Activated T-cell treated with anti-CD3 and anti-CD28 coated beads, Interleukin-2, amount 50 U/mL, for 24 hours (primary cell): ENCODE results near the gene MDK.
A peak's percentile ranks its signal among the peaks of the same experiment; 100 is the strongest.

Experiments used
- DNase-seq: peaks from one replicate; pipeline ENCODE4 v3.0.0-alpha.2; 2020
- H3K27ac Mint-ChIP-seq: 2 replicates; pipeline ENCODE4 v1.8.0; 2020; ENCODE audit warnings: mild to moderate bottlenecking, mixed read lengths
- H3K27me3 Mint-ChIP-seq: 2 replicates; pipeline ENCODE4 v1.8.0; 2020; ENCODE audit warnings: mixed read lengths
- H3K36me3 Mint-ChIP-seq: 2 replicates; pipeline ENCODE4 v1.8.0; 2020; ENCODE audit warnings: low read depth, mixed read lengths
- H3K4me1 Mint-ChIP-seq: 2 replicates; pipeline ENCODE4 v1.8.0; 2020; ENCODE audit warnings: low read depth, mixed read lengths
- H3K4me3 Mint-ChIP-seq: 2 replicates; pipeline ENCODE4 v1.8.0; 2020; ENCODE audit warnings: mild to moderate bottlenecking, moderate library complexity, mixed read lengths
- H3K9me3 Mint-ChIP-seq: 2 replicates; pipeline ENCODE4 v1.8.0; 2020; ENCODE audit warnings: mixed read lengths

MDK gene

GRCh38 chr11:46357483-46357936, 24.0 kb upstream of the MDK start:
- Mint-ChIP-seq H3K36me3 (peaks cover 46% of the 10 kb centered on the region), H3K9me3 (no peaks in the 10 kb centered on the region), H3K4me3 (no peak overlapping the region), H3K27me3 (no peaks in the 10 kb centered on the region), H3K27ac (peak overlapping the region; percentile 83), H3K4me1 (peaks cover 82% of the 10 kb centered on the region)
- no peak for DNase-seq

- DNase-seq = no peak
- H3K9me3 Mint-ChIP-seq = no peaks in the 10 kb centered on the region
- H3K36me3 Mint-ChIP-seq = peaks cover 45% of the 10 kb centered on the region
- peak overlapping the region; percentile 96 for H3K27ac Mint-ChIP-seq
- peaks cover 77% of the 10 kb centered on the region for H3K4me1 Mint-ChIP-seq
- H3K27me3 Mint-ChIP-seq = no peaks in the 10 kb centered on the region
- no peak overlapping the region for H3K4me3 Mint-ChIP-seq
These were observed 21.5 kb upstream of the MDK start for GRCh38 chr11:46359953-46360352.

- H3K4me1 Mint-ChIP-seq = peaks cover 82% of the 10 kb centered on the region
- H3K27ac Mint-ChIP-seq = peak overlapping the region; percentile 96
- DNase-seq = no peak
- H3K36me3 Mint-ChIP-seq = peaks cover 44% of the 10 kb centered on the region
- no peaks in the 10 kb centered on the region for H3K9me3 Mint-ChIP-seq
- H3K4me3 Mint-ChIP-seq = peak overlapping the region; percentile 77
- H3K27me3 Mint-ChIP-seq = no peaks in the 10 kb centered on the region
These were observed 20.6 kb upstream of the MDK start for GRCh38 chr11:46360878-46361277.

- no peaks in the 10 kb centered on the region for H3K9me3 Mint-ChIP-seq
- peak overlapping the region; percentile 96 for H3K27ac Mint-ChIP-seq
- peak; percentile 76 for DNase-seq
These were observed 19.9 kb upstream of the MDK start for GRCh38 chr11:46361283-46362155.

GRCh38 chr11:46362156-46363030, 19.1 kb upstream of the MDK start:
- peaks cover 36% of the 10 kb centered on the region for H3K36me3 Mint-ChIP-seq
- no peak for DNase-seq
- H3K4me3 Mint-ChIP-seq = peak overlapping the region; percentile 77
- peaks cover 77% of the 10 kb centered on the region for H3K4me1 Mint-ChIP-seq
- no peaks in the 10 kb centered on the region for H3K9me3 Mint-ChIP-seq
- no peaks in the 10 kb centered on the region for H3K27me3 Mint-ChIP-seq
- H3K27ac Mint-ChIP-seq = peak overlapping the region; percentile 96

More at GRCh38 chr11:46361283-46362155, 19.9 kb upstream of the MDK start:
- Mint-ChIP-seq H3K4me3 (peak overlapping the region; percentile 77), H3K27me3 (no peaks in the 10 kb centered on the region), H3K36me3 (peaks cover 41% of the 10 kb centered on the region), H3K4me1 (peaks cover 79% of the 10 kb centered on the region)

- Mint-ChIP-seq H3K9me3 (no peaks in the 10 kb centered on the region), H3K36me3 (peaks cover 36% of the 10 kb centered on the region), H3K4me3 (peak overlapping the region; percentile 38), H3K27ac (peak overlapping the region; percentile 96), H3K4me1 (peaks cover 76% of the 10 kb centered on the region), H3K27me3 (no peaks in the 10 kb centered on the region)
- DNase-seq = no peak
These were observed 18.4 kb upstream of the MDK start for GRCh38 chr11:46363031-46363407.

- no peaks in the 10 kb centered on the region for H3K27me3 Mint-ChIP-seq
- H3K9me3 Mint-ChIP-seq = no peaks in the 10 kb centered on the region
- DNase-seq = no peak
- peak overlapping the region; percentile 96 for H3K27ac Mint-ChIP-seq
- no peak overlapping the region for H3K4me3 Mint-ChIP-seq
- H3K4me1 Mint-ChIP-seq = peaks cover 75% of the 10 kb centered on the region
- H3K36me3 Mint-ChIP-seq = peaks cover 41% of the 10 kb centered on the region
These were observed 17.9 kb upstream of the MDK start for GRCh38 chr11:46363455-46364005.

- Mint-ChIP-seq H3K4me1 (peaks cover 72% of the 10 kb centered on the region), H3K36me3 (peaks cover 47% of the 10 kb centered on the region), H3K27ac (peak overlapping the region; percentile 96)
These were observed 17.4 kb upstream of the MDK start for GRCh38 chr11:46364056-46364455.

GRCh38 chr11:46364791-46365190, 16.7 kb upstream of the MDK start:
- no peak for DNase-seq
- peaks cover 54% of the 10 kb centered on the region for H3K36me3 Mint-ChIP-seq
- no peak overlapping the region for H3K4me3 Mint-ChIP-seq
- no peaks in the 10 kb centered on the region for H3K27me3 Mint-ChIP-seq
- peak overlapping the region; percentile 96 for H3K27ac Mint-ChIP-seq
- H3K9me3 Mint-ChIP-seq = no peaks in the 10 kb centered on the region
- peaks cover 77% of the 10 kb centered on the region for H3K4me1 Mint-ChIP-seq

More at GRCh38 chr11:46364056-46364455, 17.4 kb upstream of the MDK start:
- Mint-ChIP-seq H3K27me3 (no peaks in the 10 kb centered on the region), H3K9me3 (no peaks in the 10 kb centered on the region), H3K4me3 (no peak overlapping the region)
- no peak for DNase-seq

GRCh38 chr11:46366260-46366659, 15.2 kb upstream of the MDK start:
- H3K4me1 Mint-ChIP-seq = peaks cover 66% of the 10 kb centered on the region

GRCh38 chr11:46366661-46367161, 14.8 kb upstream of the MDK start:
- no peaks in the 10 kb centered on the region for H3K9me3 Mint-ChIP-seq
- H3K4me1 Mint-ChIP-seq = peaks cover 62% of the 10 kb centered on the region
- no peak overlapping the region for H3K4me3 Mint-ChIP-seq
- no peaks in the 10 kb centered on the region for H3K27me3 Mint-ChIP-seq
- peak overlapping the region; percentile 90 for H3K27ac Mint-ChIP-seq
- no peak for DNase-seq
- H3K36me3 Mint-ChIP-seq = peaks cover 68% of the 10 kb centered on the region

More at GRCh38 chr11:46366260-46366659, 15.2 kb upstream of the MDK start:
- H3K9me3 Mint-ChIP-seq = no peaks in the 10 kb centered on the region
- no peaks in the 10 kb centered on the region for H3K27me3 Mint-ChIP-seq
- H3K36me3 Mint-ChIP-seq = peaks cover 64% of the 10 kb centered on the region
- DNase-seq = no peak
- H3K27ac Mint-ChIP-seq = peak overlapping the region; percentile 96
- no peak overlapping the region for H3K4me3 Mint-ChIP-seq

GRCh38 chr11:46367244-46367915, 14.1 kb upstream of the MDK start:
- DNase-seq = peak; percentile 86
- Mint-ChIP-seq H3K4me1 (peaks cover 55% of the 10 kb centered on the region), H3K27me3 (no peaks in the 10 kb centered on the region), H3K27ac (peak overlapping the region; percentile 90), H3K36me3 (peaks cover 74% of the 10 kb centered on the region), H3K4me3 (peak overlapping the region; percentile 29), H3K9me3 (no peaks in the 10 kb centered on the region)

GRCh38 chr11:46367916-46368267, 13.6 kb upstream of the MDK start:
- Mint-ChIP-seq H3K9me3 (no peaks in the 10 kb centered on the region), H3K4me1 (peaks cover 50% of the 10 kb centered on the region), H3K27me3 (no peaks in the 10 kb centered on the region), H3K36me3 (peaks cover 73% of the 10 kb centered on the region), H3K4me3 (no peak overlapping the region), H3K27ac (peak overlapping the region; percentile 76)
- DNase-seq = no peak
